Stimulated activated CD4-positive, alpha-beta T cell treated with anti-CD3 and anti-CD28 coated beads, Interleukin-4, amount 100 ng/mL, for 48 hours (primary cell): ENCODE measurements around the gene GALNT6.

Experiments
- DNase-seq, 2 donors: peaks; one replicate each; pipeline ENCODE4 v3.0.0-alpha.2; 2020; ENCODE audit warnings: low read depth in 2 of 2

Gene GALNT6

DNA sequence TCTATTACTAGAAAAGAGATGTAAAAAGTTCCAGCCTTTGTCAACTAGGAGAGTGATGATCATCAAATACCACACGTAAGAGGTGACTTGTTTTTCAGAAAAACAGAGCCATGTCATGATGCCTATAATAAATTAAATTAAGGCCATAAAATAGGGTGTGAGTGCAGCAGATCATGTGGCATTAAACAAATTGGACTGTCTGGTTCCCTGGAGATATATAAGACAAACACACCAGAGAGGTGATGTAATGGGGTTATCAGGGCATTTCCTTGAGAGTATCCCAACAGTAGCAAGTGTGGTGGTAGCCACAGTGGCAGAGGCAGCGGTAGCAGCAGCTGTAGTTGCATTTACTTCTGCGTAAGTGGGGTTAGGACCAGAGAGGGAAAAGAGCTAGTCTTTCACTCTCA lies 14.6 kb upstream of the GALNT6 start:
- DNase-seq = no peak

- no peak for DNase-seq
Measured at GRCh38 chr12:51404627-51405026, 13.4 kb upstream of the GALNT6 start.

DNA sequence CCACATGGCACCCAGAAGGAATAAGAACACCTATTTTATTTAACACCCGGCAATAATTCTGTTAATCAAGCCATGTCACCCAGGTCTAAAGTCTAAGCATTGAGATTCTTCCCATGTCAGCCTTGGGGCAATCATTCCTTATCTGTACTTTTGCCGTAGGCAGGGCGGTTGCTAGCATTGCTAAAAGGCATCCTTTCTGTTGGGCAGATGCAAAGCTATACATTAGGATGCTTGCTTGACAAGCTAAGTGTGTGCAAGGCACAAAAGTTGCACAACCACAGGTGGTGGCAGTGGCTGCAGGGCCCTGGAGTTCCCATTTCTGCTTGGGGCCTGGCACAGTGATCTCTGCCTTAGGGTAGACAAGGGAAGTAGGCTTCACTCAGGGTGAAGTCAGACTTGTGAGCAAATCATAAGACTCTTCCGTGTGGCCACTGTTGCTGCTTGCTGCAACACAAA lies 12.5 kb upstream of the GALNT6 start:
- DNase-seq = no peak

DNA sequence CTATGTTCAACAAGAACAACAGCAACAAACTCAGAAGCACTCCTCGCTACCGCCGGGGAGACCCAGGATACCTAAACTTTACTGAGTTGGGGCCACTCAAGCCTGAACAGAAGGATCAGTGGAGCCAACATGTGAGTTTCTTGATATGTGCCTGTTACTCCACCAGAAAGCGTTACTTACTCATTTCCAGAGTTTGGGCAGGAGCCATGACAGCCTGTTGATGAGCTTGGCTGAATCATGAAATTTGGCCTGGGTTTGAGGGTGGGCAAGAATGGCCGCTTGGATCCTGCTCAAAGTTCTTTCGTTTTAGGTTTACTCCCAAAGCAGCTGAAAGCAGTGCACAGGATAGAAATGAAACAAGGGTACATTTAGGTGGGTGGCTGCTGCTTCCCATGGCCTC lies 12.0 kb upstream of the GALNT6 start:
- DNase-seq = no peak

GRCh38 chr12:51401900-51402299 lies 10.7 kb upstream of the GALNT6 start:
- no peak for DNase-seq

GRCh38 chr12:51401486-51401885 lies 10.3 kb upstream of the GALNT6 start:
- DNase-seq = no peak

GRCh38 chr12:51401020-51401419 lies 9.8 kb upstream of the GALNT6 start:
- DNase-seq = no peak

GRCh38 chr12:51399891-51400290 lies 8.7 kb upstream of the GALNT6 start:
- no peak for DNase-seq

DNA sequence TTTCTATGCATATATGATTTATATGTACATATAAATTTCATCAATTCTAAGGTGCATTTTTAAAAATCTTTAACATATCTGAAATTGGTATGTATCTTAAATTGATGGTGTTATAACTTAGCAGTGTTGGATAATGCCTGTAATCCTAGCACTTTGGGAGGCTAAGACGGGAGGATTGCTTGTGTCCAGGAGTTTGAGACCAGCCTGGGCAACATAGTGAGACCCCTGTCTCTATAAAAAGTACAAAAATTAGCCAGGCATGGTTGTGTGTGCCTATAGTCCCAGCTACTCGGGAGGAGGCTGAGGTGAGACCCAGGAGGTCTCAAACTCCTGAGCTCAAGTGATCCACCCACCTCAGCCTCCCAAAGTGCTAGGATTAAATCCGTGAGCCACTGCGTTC lies 6.5 kb upstream of the GALNT6 start:
- no peak for DNase-seq

DNA sequence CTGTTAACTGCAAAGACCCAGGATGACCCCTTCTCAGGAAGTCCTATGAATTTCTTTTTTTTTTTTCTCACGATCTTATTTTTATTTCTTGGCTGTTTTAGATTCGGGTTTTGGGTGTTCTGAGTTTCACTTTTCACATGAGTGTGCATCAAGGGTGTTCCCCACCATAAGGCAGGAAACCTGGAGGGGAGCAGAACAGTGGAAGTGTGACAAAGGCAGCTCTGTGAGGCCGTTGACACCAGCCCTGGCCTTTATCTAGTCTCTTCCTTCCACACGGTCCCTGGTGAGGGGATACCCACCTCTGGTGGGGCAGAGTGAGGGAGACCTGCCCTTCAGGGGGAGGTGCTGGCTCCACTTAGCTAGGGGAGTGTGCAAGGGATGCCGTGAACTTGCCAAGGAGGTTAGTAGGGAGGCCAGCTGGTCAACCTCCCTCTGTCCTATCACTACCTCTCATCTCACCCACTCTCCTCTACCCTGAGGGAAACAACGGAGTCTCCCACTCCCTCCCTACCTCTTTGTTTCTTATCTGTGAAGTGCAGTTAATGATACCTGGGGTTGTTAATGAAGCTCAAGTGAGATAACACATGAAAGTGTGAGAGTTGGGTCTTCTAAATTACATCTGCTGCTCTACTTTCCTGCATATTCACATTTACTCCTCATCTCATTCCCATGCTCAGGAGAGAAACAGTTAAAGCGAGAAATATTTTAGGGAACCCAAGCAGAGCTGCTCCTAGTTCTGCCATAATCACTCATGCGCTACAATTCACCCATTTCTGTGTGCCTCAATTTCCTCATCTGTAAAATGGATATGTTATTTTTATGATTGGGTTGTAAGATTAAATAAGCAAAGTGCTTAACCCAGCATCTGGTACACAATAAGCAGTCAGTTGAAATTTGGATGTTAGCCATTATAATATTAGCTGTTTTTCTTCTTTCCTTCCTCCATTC lies 4.4 kb upstream of the GALNT6 start:
- peak in 1 of 2 donors; percentile 25 for DNase-seq

DNA sequence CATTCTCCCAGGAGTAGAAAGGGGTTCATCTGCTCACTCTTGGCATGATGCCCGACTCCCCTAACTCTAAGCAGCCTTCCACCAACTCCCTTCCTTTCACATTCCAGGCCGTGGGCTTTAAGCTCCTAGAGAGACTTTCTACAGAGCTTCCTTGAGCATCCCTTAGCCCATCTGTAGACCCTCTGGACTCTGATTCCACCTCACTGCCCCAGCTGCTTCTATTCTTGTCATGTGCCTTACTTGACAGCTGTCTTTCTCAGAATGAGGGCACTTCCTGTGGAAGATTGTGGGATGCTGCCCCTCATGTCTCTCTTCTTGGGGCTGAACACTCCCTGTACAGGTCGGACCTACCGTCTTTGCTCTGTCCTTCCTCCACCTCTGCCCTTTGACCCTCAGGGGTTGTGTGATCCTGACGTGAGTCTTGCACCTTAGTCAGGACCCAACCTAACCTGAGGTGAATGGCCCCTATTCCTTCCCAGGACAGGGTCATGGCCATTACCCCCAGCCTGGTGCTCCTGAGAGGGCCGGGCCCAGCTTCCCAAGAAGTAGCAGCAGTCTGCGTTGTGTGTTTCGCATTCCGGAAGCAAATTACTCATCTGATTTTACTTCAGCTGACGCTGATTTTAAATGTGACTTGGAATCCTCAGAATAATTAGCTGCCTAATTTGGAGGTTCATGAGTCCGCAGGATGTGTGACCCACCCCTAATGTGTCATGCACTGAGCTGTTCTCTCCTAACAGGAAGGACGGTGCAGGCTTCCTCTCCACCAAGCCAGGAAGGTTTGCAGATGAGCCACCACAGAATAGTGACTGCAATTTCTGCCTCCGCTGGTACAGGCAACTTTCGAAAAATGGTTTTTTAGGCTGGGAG lies 2.7 kb upstream of the GALNT6 start:
- DNase-seq = peak in 1 of 2 donors; percentile 43

DNA sequence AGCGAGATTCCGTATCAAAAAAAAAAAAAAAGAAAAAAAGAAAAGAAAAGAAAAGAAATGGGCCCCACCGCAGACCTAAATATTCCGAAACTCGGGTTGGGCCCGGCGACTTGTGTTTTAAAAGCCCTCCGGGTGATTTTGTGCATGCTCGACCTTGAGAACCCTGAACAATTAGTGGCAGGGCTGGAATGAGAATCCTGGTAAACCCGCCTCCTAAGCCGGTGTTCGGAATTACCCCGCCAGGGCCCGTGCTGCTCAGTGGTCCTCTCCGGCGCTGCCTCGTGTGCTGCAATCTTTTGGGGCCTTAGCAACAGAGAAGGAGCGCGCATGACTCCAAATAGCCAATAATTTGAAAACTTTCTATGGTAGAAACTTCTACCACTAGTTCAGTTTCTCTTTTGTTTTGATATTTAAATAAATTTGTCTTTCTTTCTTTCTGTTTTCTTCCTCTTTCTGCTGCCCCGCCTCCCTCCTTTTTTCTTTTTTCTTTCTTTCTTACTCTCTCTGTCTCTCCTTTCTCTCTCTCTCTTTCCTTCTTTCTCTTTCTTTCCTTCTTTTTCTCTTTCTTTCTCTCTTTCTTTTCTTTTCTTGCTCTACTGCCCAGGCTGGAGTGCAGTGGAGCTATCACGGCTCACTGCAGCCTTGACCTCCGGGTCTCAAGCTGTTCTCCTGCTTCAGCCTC lies 1.5 kb upstream of the GALNT6 start:
- no peak for DNase-seq

GRCh38 chr12:51390891-51391282 lies 319 bp downstream of the GALNT6 start:
- DNase-seq = no peak

DNA sequence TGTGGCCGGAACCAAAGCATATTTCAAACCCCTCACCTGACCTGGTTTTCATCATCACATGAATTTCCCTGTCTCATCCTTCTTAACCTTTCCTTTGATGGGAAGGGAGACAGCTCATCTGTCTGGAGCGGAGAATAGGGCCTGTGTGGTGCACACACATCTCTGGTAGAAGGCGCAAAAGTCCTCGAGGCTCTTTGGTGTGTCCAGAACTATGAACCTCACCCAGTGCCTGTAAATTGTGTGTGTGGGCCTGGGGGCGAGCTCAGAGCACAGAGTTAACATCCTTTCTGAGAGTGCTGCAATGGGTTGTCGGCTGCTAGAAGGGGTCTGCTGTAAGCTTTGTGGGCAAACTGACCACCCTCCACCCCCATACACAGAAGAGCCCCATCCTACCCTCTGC lies 749 bp downstream of the GALNT6 start:
- no peak for DNase-seq

GRCh38 chr12:51389302-51389999 lies 1.8 kb downstream of the GALNT6 start:
- no peak for DNase-seq

DNA sequence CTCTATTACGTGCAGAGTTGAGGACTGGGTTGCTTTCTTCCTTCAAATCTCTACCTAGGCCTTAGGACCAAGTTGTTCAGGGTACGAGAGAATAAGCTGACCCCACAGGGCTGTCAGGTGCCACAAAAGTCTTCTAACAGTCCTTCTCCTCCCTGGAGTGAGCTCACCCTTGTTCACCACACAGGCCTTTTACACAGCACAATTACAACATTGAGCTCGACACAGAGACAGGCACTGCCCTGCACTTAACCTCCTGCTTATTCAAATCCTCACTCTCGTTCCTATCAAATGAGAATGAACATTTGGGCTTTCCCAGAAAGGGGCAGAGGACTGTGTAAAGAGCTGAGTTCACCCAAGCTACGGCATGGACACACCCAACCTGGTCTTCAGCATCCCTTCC lies 2.4 kb downstream of the GALNT6 start:
- DNase-seq = no peak

DNA sequence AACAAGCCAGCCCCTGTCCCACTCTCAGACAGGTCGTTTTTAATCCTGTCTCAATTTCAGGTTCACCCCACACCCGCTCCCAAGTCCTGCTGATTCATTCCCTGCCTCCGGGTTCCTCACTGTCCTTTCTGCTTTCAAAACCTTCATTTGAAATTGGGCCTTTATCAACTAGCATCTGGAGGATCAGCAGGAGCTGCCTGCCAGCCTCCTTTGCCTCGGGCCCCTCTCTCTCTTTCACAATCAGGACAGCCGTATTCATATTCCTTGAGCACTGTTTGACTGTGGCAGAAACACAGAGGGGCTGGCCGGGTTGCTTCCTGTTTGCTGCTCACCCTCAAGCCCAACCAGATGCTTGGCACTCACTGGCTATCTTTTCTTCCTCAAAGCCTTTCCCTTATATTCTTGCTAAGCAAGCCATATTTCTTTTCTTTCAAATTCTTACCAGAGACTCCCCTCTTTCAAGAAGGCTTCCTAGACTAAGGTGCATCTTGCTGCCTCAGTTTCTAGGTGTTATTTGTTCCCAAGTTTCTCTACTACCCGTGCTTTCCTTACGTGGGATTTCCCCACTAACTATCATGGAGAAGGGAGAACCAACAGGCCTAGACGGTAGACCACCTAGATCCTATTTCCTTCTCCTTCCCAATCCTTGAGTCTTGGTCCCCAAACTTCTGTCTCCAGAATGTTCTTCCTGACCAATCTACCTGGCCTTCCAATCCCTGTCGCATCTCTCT lies 3.0 kb downstream of the GALNT6 start:
- no peak for DNase-seq

- DNase-seq = no peak
Measured at GRCh38 chr12:51386351-51386750, 4.9 kb downstream of the GALNT6 start.

GRCh38 chr12:51383269-51383905 lies 7.8 kb downstream of the GALNT6 start:
- DNase-seq = no peak

GRCh38 chr12:51382173-51382572 lies 9.0 kb downstream of the GALNT6 start:
- no peak for DNase-seq
